Stomach smooth muscle (tissue), 2 donors: ENCODE measurements around the gene CLIP4.
"Not testable (repeated sequence)": the region's sequence is repeated elsewhere in the genome, so short reads cannot be mapped to it uniquely, and the experiment has no call there.

Experiments used
- H3K27ac ChIP-seq: one replicate; pipeline ENCODE4 v1.7.0; 2013; ENCODE audit warnings: mild to moderate bottlenecking, low read length, inconsistent platforms
- H3K27me3 ChIP-seq, 2 donors: one replicate each; pipeline ENCODE4 v1.7.0; 2013; ENCODE audit warnings: low read length in 2 of 2; ENCODE audit not compliant: insufficient read depth in 2 of 2, control insufficient read depth in 1 of 2
- H3K36me3 ChIP-seq, 2 donors: one replicate each; pipeline ENCODE4 v1.7.0; 2013; ENCODE audit warnings: low read length in 2 of 2; ENCODE audit not compliant: control insufficient read depth in 2 of 2, insufficient read depth in 2 of 2
- H3K4me1 ChIP-seq: one replicate; pipeline ENCODE4 v1.7.0; 2013; ENCODE audit warnings: low read length; ENCODE audit not compliant: control insufficient read depth, insufficient read depth
- H3K4me3 ChIP-seq, 2 donors: one replicate each; pipeline ENCODE4 v1.7.0; 2013; ENCODE audit warnings: low read length in 2 of 2
- H3K9ac ChIP-seq, 2 donors: one replicate each; pipeline ENCODE4 v1.7.0; 2013; ENCODE audit warnings: low read length in 2 of 2, mild to moderate bottlenecking in 1 of 2
- H3K9me3 ChIP-seq, 2 donors: one replicate each; pipeline ENCODE4 v1.7.0; 2013; ENCODE audit warnings: low read length in 2 of 2; ENCODE audit not compliant: control insufficient read depth in 2 of 2
- donor health status: healthy.
- donor health status: Pancreatic carcinoma.

CLIP4 gene

GRCh38 chr2:29105375-29105774, 9.8 kb upstream of the CLIP4 start:
- H3K9ac ChIP-seq: no peak overlapping the region
- no peak overlapping the region for H3K27ac ChIP-seq
- H3K27me3 ChIP-seq: no peaks in the 10 kb centered on the region
- no peaks in the 10 kb centered on the region for H3K4me1 ChIP-seq
- no peaks in the 10 kb centered on the region for H3K36me3 ChIP-seq
- no peak overlapping the region for H3K4me3 ChIP-seq
- H3K9me3 ChIP-seq: no peaks in the 10 kb centered on the region

DNA sequence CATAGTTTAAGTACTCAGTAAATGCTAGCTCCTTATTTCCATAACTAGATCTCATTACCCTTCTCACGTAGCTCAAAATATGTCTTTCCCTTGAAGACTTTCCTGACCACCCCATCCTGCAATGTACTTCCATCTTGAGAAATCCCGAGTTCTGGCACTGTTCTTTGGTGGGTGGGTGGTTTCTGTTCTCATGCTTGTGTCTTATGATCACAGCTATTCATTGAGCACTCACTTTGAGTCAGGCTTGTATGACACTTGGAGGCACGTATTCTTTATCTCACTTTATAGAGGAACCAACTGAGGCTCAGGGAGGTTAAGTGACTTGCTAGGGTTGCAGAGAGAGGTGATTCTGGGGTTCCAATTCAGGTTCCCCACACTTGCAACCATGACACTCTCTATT, 9.0 kb upstream of the CLIP4 start:
- Histone ChIP-seq H3K4me3 (no peak overlapping the region), H3K27ac (no peak overlapping the region)

GRCh38 chr2:29106980-29107388, 8.2 kb upstream of the CLIP4 start:
- H3K9me3 ChIP-seq: no peaks in the 10 kb centered on the region
- H3K4me1 ChIP-seq: no peaks in the 10 kb centered on the region
- no peaks in the 10 kb centered on the region for H3K36me3 ChIP-seq
- no peak overlapping the region for H3K27ac ChIP-seq
- no peaks in the 10 kb centered on the region for H3K27me3 ChIP-seq
- H3K9ac ChIP-seq: no peak overlapping the region
- no peak overlapping the region for H3K4me3 ChIP-seq

More for the DNA sequence above, 9.0 kb upstream of the CLIP4 start:
- Histone ChIP-seq H3K9ac (no peak overlapping the region), H3K9me3 (no peaks in the 10 kb centered on the region), H3K36me3 (no peaks in the 10 kb centered on the region), H3K27me3 (no peaks in the 10 kb centered on the region), H3K4me1 (no peaks in the 10 kb centered on the region)

DNA sequence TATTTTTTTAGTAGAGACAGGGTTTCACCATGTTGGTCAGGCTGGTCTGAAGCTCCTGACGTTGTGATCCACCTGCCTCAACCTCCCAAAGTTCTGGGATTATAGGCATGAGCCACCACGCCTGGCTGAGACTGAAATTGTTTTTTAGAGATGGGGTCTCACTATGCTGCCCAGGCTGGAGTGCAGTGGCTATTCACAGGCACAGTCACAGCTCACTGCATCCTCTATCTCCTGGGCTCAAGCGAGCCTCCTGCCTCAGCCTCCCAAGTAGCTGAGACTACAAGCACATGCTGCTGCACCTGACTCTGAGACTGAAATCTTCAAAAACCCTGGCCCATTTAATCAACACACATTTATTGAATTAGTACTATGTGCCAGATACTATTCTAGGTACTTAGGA, 7.7 kb upstream of the CLIP4 start:
- not testable (repeated sequence) for H3K4me1 ChIP-seq, H3K36me3 ChIP-seq, H3K9me3 ChIP-seq, H3K4me3 ChIP-seq, H3K27me3 ChIP-seq, H3K9ac ChIP-seq, H3K27ac ChIP-seq

- no peaks in the 10 kb centered on the region for H3K4me1 ChIP-seq
- H3K36me3 ChIP-seq: no peaks in the 10 kb centered on the region
- no peaks in the 10 kb centered on the region for H3K9me3 ChIP-seq
- H3K27me3 ChIP-seq: no peaks in the 10 kb centered on the region
- H3K9ac ChIP-seq: no peak overlapping the region
- no peak overlapping the region for H3K27ac ChIP-seq
- H3K4me3 ChIP-seq: no peak overlapping the region
Observed at GRCh38 chr2:29108225-29108624, 7.0 kb upstream of the CLIP4 start.

DNA sequence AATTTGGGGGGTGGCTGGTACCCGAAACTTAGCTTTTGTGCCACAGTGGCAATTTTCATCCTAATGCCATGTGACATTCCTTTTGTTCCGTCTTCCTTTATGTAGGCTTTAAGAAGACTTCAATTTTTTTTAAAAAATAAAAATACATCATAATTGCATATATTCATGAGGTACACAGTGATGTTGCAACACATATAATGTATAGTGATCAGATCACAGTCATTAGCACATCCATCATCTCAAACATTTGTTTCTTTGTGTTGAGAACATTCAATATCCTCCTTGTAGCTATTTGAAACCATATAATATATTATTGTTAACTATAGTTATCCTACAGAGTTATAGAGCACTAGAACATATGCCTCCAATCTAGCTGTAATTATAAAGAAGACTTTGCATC, 6.0 kb upstream of the CLIP4 start:
- Histone ChIP-seq H3K27me3 (no peaks in the 10 kb centered on the region), H3K4me1 (no peaks in the 10 kb centered on the region), H3K9ac (no peak overlapping the region), H3K36me3 (no peaks in the 10 kb centered on the region), H3K27ac (no peak overlapping the region), H3K9me3 (no peaks in the 10 kb centered on the region), H3K4me3 (no peak overlapping the region)

GRCh38 chr2:29110916-29111535, 4.2 kb upstream of the CLIP4 start:
- no peaks in the 10 kb centered on the region for H3K36me3 ChIP-seq
- H3K27me3 ChIP-seq: no peaks in the 10 kb centered on the region
- H3K9ac ChIP-seq: no peak overlapping the region
- no peak overlapping the region for H3K27ac ChIP-seq
- H3K4me1 ChIP-seq: peaks cover 4% of the 10 kb centered on the region
- no peak overlapping the region for H3K4me3 ChIP-seq
- H3K9me3 ChIP-seq: no peaks in the 10 kb centered on the region

DNA sequence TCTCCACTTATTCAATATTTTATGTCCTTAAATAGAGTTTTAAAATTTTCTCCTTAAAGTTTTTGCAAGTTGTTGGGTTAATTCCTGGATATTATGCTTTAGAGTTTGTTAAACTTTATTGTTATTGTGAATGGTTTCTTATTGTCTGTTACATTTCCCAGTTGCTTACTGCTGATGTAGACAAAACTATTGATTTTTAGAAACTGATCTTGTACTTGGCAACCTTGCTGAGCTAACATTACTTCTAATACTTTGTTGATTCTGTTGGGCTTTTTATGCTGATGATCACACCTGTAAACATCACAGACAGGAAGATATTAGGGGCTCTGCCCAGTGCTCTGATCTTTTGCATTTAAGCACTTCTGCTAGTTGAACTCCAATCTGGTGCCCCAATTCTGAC, 2.8 kb upstream of the CLIP4 start:
- no peak overlapping the region for H3K4me3 ChIP-seq
- peaks cover 8% of the 10 kb centered on the region for H3K4me1 ChIP-seq
- no peaks in the 10 kb centered on the region for H3K27me3 ChIP-seq
- no peaks in the 10 kb centered on the region for H3K9me3 ChIP-seq
- no peak overlapping the region for H3K9ac ChIP-seq
- no peak overlapping the region for H3K27ac ChIP-seq
- no peaks in the 10 kb centered on the region for H3K36me3 ChIP-seq

GRCh38 chr2:29113027-29113686, 2.1 kb upstream of the CLIP4 start:
- Histone ChIP-seq H3K4me3 (no peak overlapping the region), H3K36me3 (no peaks in the 10 kb centered on the region), H3K9ac (no peak overlapping the region), H3K27ac (no peak overlapping the region), H3K27me3 (no peaks in the 10 kb centered on the region), H3K9me3 (no peaks in the 10 kb centered on the region), H3K4me1 (peaks cover 9% of the 10 kb centered on the region)

GRCh38 chr2:29113891-29114321, 1.3 kb upstream of the CLIP4 start:
- no peak overlapping the region for H3K27ac ChIP-seq
- no peaks in the 10 kb centered on the region for H3K36me3 ChIP-seq
- H3K9me3 ChIP-seq: no peaks in the 10 kb centered on the region
- no peak overlapping the region for H3K4me3 ChIP-seq
- peaks cover 9% of the 10 kb centered on the region for H3K4me1 ChIP-seq
- H3K9ac ChIP-seq: no peak overlapping the region
- H3K27me3 ChIP-seq: no peaks in the 10 kb centered on the region

GRCh38 chr2:29114586-29114945, 649 bp upstream of the CLIP4 start:
- H3K27ac ChIP-seq: peak overlapping the region; percentile 63
- no peaks in the 10 kb centered on the region for H3K27me3 ChIP-seq
- H3K4me1 ChIP-seq: peaks cover 9% of the 10 kb centered on the region
- peak overlapping the region; percentile 69 to 76 for H3K9ac ChIP-seq
- peak overlapping the region; percentile 60 to 92 for H3K4me3 ChIP-seq
- H3K9me3 ChIP-seq: no peaks in the 10 kb centered on the region
- H3K36me3 ChIP-seq: no peaks in the 10 kb centered on the region
